Measurements from ENCODE around the gene OTX2. TPM values are rescaled to one million over a fixed set of nuclear protein-coding genes. Genes with fewer than 3 reads are reported as not detected.

The OTX2 gene
- total and polyA plus RNA-seq, 2 of the 13 experiments (the other 11 are each of a cell fraction or from before 2014, with no cell fraction given): not detected

GRCh38 chr14:56796259-56796658, 14.0 kb downstream of the OTX2 start (continued):
- TF ChIP-seq, protein P1, sequence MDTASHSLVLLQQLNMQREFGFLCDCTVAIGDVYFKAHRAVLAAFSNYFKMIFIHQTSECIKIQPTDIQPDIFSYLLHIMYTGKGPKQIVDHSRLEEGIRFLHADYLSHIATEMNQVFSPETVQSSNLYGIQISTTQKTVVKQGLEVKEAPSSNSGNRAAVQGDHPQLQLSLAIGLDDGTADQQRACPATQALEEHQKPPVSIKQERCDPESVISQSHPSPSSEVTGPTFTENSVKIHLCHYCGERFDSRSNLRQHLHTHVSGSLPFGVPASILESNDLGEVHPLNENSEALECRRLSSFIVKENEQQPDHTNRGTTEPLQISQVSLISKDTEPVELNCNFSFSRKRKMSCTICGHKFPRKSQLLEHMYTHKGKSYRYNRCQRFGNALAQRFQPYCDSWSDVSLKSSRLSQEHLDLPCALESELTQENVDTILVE (CRISPR knock-in tag; IDR thresholded peaks at IDR 0.05): no peak
- TF ChIP-seq NFYB (CRISPR knock-in tag; IDR thresholded peaks at IDR 0.05) (no peak), ZIK1 (CRISPR knock-in tag; IDR thresholded peaks at IDR 0.05; ENCODE audit: borderline replicate concordance, low read depth) (no peak), ZNF841 (CRISPR knock-in tag; IDR thresholded peaks at IDR 0.05; ENCODE audit: borderline replicate concordance) (no peak), BRF2 (CRISPR knock-in tag; IDR thresholded peaks at IDR 0.05) (no peak)

DNA sequence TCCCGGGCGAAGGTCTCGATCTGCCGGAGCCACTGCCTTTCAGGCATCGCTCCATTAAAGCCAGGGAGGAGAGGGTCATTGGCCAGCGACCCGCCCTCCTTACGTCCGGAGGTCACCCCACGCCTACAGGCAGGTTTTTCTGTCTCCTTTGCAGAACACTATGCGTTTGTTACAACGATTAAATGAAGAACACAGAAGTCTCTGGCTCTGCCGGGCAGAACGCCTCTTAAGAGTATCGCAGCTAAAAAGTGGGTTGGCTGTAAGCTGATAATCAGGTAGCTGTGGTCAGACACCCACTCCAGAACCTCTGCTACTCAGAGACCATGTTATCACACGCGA, 15.0 kb downstream of the OTX2 start:
- DNase-seq (ENCODE audit: low spot score) (no peak), FAIRE-seq (no peak), ATAC-seq (no peak)
- no TSS peak for BruUV-seq (replicated peaks)
- TF ChIP-seq ZNF263 (CRISPR knock-in tag; IDR thresholded peaks at IDR 0.05) (no peak), FOXK2 (IDR thresholded peaks at IDR 0.05) (no peak), HOXA3 (CRISPR knock-in tag; IDR thresholded peaks at IDR 0.05) (no peak), ZNF282 (IDR thresholded peaks at IDR 0.05; ENCODE audit: partially characterized antibody) (no peak), RBM39 (IDR thresholded peaks at IDR 0.05; ENCODE audit: low read depth, low read length, poor library complexity, severe bottlenecking) (no peak), ZKSCAN5 (CRISPR knock-in tag; IDR thresholded peaks at IDR 0.05) (no peak), ZNF589 (CRISPR knock-in tag; conservative IDR thresholded peaks at IDR 0.05) (no peak), ZFP41 (CRISPR knock-in tag; IDR thresholded peaks at IDR 0.05; ENCODE audit: borderline replicate concordance) (no peak), TCF7L2 (IDR thresholded peaks at IDR 0.05; ENCODE audit: low read depth, low read length) (no peak), FLYWCH1 (CRISPR knock-in tag; IDR thresholded peaks at IDR 0.05) (no peak), MXI1 (IDR thresholded peaks at IDR 0.05; ENCODE audit: borderline replicate concordance, low read depth, low read length) (no peak), ZNF350 (CRISPR knock-in tag; IDR thresholded peaks at IDR 0.05; ENCODE audit: borderline replicate concordance, low read depth) (no peak), MEIS1 (CRISPR knock-in tag; IDR thresholded peaks at IDR 0.05; ENCODE audit: borderline replicate concordance) (no peak), MED13 (CRISPR knock-in tag; IDR thresholded peaks at IDR 0.05) (no peak), SNAPC2 (CRISPR knock-in tag; IDR thresholded peaks at IDR 0.05) (no peak)
- TF ChIP-seq, protein P2, sequence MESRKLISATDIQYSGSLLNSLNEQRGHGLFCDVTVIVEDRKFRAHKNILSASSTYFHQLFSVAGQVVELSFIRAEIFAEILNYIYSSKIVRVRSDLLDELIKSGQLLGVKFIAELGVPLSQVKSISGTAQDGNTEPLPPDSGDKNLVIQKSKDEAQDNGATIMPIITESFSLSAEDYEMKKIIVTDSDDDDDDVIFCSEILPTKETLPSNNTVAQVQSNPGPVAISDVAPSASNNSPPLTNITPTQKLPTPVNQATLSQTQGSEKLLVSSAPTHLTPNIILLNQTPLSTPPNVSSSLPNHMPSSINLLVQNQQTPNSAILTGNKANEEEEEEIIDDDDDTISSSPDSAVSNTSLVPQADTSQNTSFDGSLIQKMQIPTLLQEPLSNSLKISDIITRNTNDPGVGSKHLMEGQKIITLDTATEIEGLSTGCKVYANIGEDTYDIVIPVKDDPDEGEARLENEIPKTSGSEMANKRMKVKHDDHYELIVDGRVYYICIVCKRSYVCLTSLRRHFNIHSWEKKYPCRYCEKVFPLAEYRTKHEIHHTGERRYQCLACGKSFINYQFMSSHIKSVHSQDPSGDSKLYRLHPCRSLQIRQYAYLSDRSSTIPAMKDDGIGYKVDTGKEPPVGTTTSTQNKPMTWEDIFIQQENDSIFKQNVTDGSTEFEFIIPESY (CRISPR knock-in tag; IDR thresholded peaks at IDR 0.05): no peak
- H3K27ac ChIP-seq (ENCODE audit: extremely low read length, insufficient read depth, low read length): no peak overlapping the region
- H4K20me1 ChIP-seq (ENCODE audit: insufficient read depth, low read length): no peaks in the 10 kb centered on the region
- POLR2A ChIA-PET: no interaction called here
- WGBS (ENCODE audit: low lambda C conversion rate): 71% methylated on average over 12 of the region's 17 CpGs
- no peaks in the 10 kb centered on the region for H3K4me1 ChIP-seq (ENCODE audit: insufficient read depth, low read length)
- no peak overlapping the region for H3K4me2 ChIP-seq (ENCODE audit: low read depth, low read length)
- H3K36me3 ChIP-seq (replicated peaks in 1 of 2; ENCODE audit: control insufficient read depth in 1 of 2, insufficient read depth in 2 of 2, low read length in 2 of 2): no peaks in the 10 kb centered on the region
- no peaks in the 10 kb centered on the region for H3K79me2 ChIP-seq (ENCODE audit: insufficient read depth, low read length)
- no peak overlapping the region for H2AFZ ChIP-seq (ENCODE audit: low read length)
- in situ Hi-C loops (cut with HindIII; ENCODE audit: extremely low pct_ligation_motif_present, low pct_unique_long_range_greater_than_20kb): no loop called here
- CTCF ChIA-PET (ENCODE audit: low intra/inter-chr PET ratio, low total read pairs): no interaction called here
- H3K4me3 ChIP-seq (replicated peaks in 1 of 3; ENCODE audit: insufficient read depth in 1 of 3, low read depth in 2 of 3, low read length in 3 of 3): no peak overlapping the region
- H3K27me3 ChIP-seq (ENCODE audit: control insufficient read depth in 1 of 2, insufficient read depth in 2 of 2, low read length in 2 of 2): peaks cover 0 to 44% of the 10 kb centered on the region in 2 experiments; a peak in 4 of 5 replicates
- intact Hi-C loops (cut with micrococcal nuclease; ENCODE audit: unreplicated experiment): no loop called here
- H3K9ac ChIP-seq (ENCODE audit: insufficient read depth, low read depth, low read length): no peak overlapping the region
- H3K9me3 ChIP-seq (ENCODE audit: low read length): no peaks in the 10 kb centered on the region

Data from HepG2 (cell line).